ENCODE measurements around the gene SPRED2. TPM values are rescaled to one million over a fixed set of nuclear protein-coding genes. Genes with fewer than 3 reads are reported as not detected.

Gene SPRED2
- total and polyA plus RNA-seq, 2 of the 8 experiments (the other 6 are each of a cell fraction or from before 2014, with no cell fraction given), result 15.3 to 22.5 TPM

GRCh38 chr2:65393743-65394422 is 38.5 kb downstream of the SPRED2 start:
- ChIA-PET POLR2A (ENCODE audit: partially characterized antibody) (interaction anchor here (1.1 kb wide), 1 partner anchor 10 kb away, joined by 3 read pairs; no protein-coding TSS in a partner anchor), CTCF (ENCODE audit: partially characterized antibody) (interaction anchor here (1.0 kb wide), 1 partner anchor 74 kb away, joined by 3 read pairs; no protein-coding TSS in a partner anchor)
- Histone ChIP-seq H3K9ac (replicated peaks in 1 of 4; ENCODE audit: extremely low read depth in 1 of 4, low read depth in 3 of 4, low read length in 3 of 4) (no peak overlapping the region), H3K79me1 (ENCODE audit: low read depth, low read length) (peaks cover 5% of the 10 kb centered on the region; the same call in 1 of the 2 replicates), H3K4ac (replicated peaks; ENCODE audit: insufficient read length, low read depth, low read length) (no peak overlapping the region), H3K9me3 (ENCODE audit: insufficient read depth in 2 of 2, low read depth in 1 of 2, low read length in 1 of 2) (no peaks in the 10 kb centered on the region), H4K5ac (ENCODE audit: insufficient read length, low read depth, low read length) (no peak overlapping the region), H3K14ac (ENCODE audit: insufficient read length) (no peak overlapping the region), H3K56ac (replicated peaks; ENCODE audit: insufficient read length, low read depth, low read length) (no peak overlapping the region), H3K27ac (ENCODE audit: low read depth, low read length) (no peak overlapping the region), H3K18ac (ENCODE audit: extremely low read depth, low read length) (no peak overlapping the region), H3K4me3 (ENCODE audit: extremely low read depth in 1 of 4, insufficient read depth in 2 of 4, low read depth in 3 of 4, low read length in 4 of 4) (no peak overlapping the region), H3K4me2 (ENCODE audit: insufficient read depth in 1 of 2, low read depth in 2 of 2, low read length in 2 of 2) (no peak overlapping the region), H3K23me2 (ENCODE audit: low read depth, low read length) (peaks cover 2% of the 10 kb centered on the region; the same call in 1 of the 2 replicates), H2BK5ac (ENCODE audit: low read depth, low read length) (no peak overlapping the region), H2BK20ac (ENCODE audit: low read length) (no peak overlapping the region), H2BK120ac (replicated peaks; ENCODE audit: low read depth, low read length) (no peak overlapping the region), H2AK5ac (ENCODE audit: low read depth, low read length) (no peak overlapping the region), H3K27me3 (replicated peaks in 1 of 4; ENCODE audit: control insufficient read depth in 3 of 4, extremely low read depth in 1 of 4, insufficient read depth in 3 of 4, low read length in 3 of 4) (no peaks in the 10 kb centered on the region), H3K36me3 (ENCODE audit: control insufficient read depth in 2 of 4, insufficient read depth in 4 of 4, low read length in 3 of 4) (no peaks in the 10 kb centered on the region), H2BK12ac (ENCODE audit: low read depth, low read length) (no peak overlapping the region), H2AFZ (ENCODE audit: low read length) (no peak overlapping the region), H4K20me1 (replicated peaks in 1 of 2; ENCODE audit: control insufficient read depth in 1 of 2, insufficient read depth in 2 of 2, low read length in 2 of 2) (peaks cover 5 to 7% of the 10 kb centered on the region in 2 experiments), H4K8ac (ENCODE audit: extremely low read depth, insufficient read depth, low read length) (no peak overlapping the region), H3K79me2 (ENCODE audit: control insufficient read depth in 1 of 2, insufficient read depth in 2 of 2, low read length in 2 of 2) (peaks cover 0 to 30% of the 10 kb centered on the region in 2 experiments; a peak in 2 of 4 replicates), H3K4me1 (replicated peaks in 1 of 4; ENCODE audit: control insufficient read depth in 3 of 4, insufficient read depth in 4 of 4, low read length in 3 of 4) (peaks cover 0 to 1% (median 0%) of the 10 kb centered on the region in 4 experiments; a peak in 3 of 7 replicates), H3K23ac (ENCODE audit: insufficient read length) (no peak overlapping the region), H4K91ac (replicated peaks; ENCODE audit: insufficient read length, low read length) (no peak overlapping the region), H2BK15ac (ENCODE audit: low read length) (no peak overlapping the region)
- FAIRE-seq (no peak), DNase-seq (ENCODE audit: low read depth in 1 of 2, low spot score in 2 of 2) (no peak)
- 84% methylated on average over 3 of the region's 3 CpGs; no CpG with 5 or more reads in 1 of the 2 experiments for WGBS, 2 experiments (ENCODE audit: extremely low coverage in 1 of 2, insufficient coverage in 1 of 2, insufficient read length in 1 of 2, insufficient replicate concordance in 2 of 2, low coverage in 1 of 2, low lambda C conversion rate in 2 of 2, missing lambda C conversion rate in 1 of 2)
- TF ChIP-seq POLR2A (IDR thresholded peaks at IDR 0.05; ENCODE audit: control extremely low read depth in 1 of 2, low read depth in 2 of 2, low read length in 2 of 2), result no peak
- no peak for TF ChIP-seq NRF1 (IDR thresholded peaks at IDR 0.05; ENCODE audit: low read depth, low read length)
- TF ChIP-seq ATF3 (IDR thresholded peaks at IDR 0.05; ENCODE audit: insufficient read depth, low read depth, low read length), result no peak
- TF ChIP-seq TCF12 (IDR thresholded peaks at IDR 0.05; ENCODE audit: low read depth, low read length), result no peak
- no peak for TF ChIP-seq CREB1 (IDR thresholded peaks at IDR 0.05)
- no peak for TF ChIP-seq SP1 (IDR thresholded peaks at IDR 0.05; ENCODE audit: low read depth, low read length)
- no peak for TF ChIP-seq ASH2L (IDR thresholded peaks at IDR 0.05; ENCODE audit: low read length)
- no peak for TF ChIP-seq HDAC6 (IDR thresholded peaks at IDR 0.05; ENCODE audit: low read depth, low read length)
- no peak for TF ChIP-seq RXRA (IDR thresholded peaks at IDR 0.05; ENCODE audit: insufficient read depth, low read depth, low read length)
- no peak for TF ChIP-seq MAFK (IDR thresholded peaks at IDR 0.05; ENCODE audit: low read depth, low read length)
- TF ChIP-seq EP300 (IDR thresholded peaks at IDR 0.05; ENCODE audit: borderline replicate concordance in 1 of 2, low read depth in 2 of 2, low read length in 2 of 2), result no peak
- no peak for TF ChIP-seq POU5F1 (IDR thresholded peaks at IDR 0.05; ENCODE audit: low read depth, low read length)
- no peak for TF ChIP-seq SP2 (IDR thresholded peaks at IDR 0.05; ENCODE audit: low read length)
- TF ChIP-seq CEBPB (IDR thresholded peaks at IDR 0.05; ENCODE audit: low read depth, low read length), result no peak

All from H1 (cell line).